ENCODE data around the gene PLA2G4B. TPM values are rescaled to one million over a fixed set of nuclear protein-coding genes. Genes with fewer than 3 reads are reported as not detected.

PLA2G4B gene
- total RNA-seq, 1 donor from 2014 or later, result 3.4 TPM

- TF ChIP-seq, protein P1, sequence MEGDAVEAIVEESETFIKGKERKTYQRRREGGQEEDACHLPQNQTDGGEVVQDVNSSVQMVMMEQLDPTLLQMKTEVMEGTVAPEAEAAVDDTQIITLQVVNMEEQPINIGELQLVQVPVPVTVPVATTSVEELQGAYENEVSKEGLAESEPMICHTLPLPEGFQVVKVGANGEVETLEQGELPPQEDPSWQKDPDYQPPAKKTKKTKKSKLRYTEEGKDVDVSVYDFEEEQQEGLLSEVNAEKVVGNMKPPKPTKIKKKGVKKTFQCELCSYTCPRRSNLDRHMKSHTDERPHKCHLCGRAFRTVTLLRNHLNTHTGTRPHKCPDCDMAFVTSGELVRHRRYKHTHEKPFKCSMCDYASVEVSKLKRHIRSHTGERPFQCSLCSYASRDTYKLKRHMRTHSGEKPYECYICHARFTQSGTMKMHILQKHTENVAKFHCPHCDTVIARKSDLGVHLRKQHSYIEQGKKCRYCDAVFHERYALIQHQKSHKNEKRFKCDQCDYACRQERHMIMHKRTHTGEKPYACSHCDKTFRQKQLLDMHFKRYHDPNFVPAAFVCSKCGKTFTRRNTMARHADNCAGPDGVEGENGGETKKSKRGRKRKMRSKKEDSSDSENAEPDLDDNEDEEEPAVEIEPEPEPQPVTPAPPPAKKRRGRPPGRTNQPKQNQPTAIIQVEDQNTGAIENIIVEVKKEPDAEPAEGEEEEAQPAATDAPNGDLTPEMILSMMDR (IDR thresholded peaks at IDR 0.05; ENCODE audit: insufficient read depth, low read length, poor library complexity, severe bottlenecking), result no peak
- no peak overlapping the region for H3K4me3 ChIP-seq (ENCODE audit: low read depth, low read length)
- no peak for DNase-seq (ENCODE audit: low read depth)
- no peaks in the 10 kb centered on the region for H3K36me3 ChIP-seq (ENCODE audit: control insufficient read depth, insufficient read depth, low read length)
- H3K27me3 ChIP-seq (ENCODE audit: control insufficient read depth, insufficient read depth, low read length), result peaks cover 15% of the 10 kb centered on the region
These were observed 46.7 kb downstream of the PLA2G4B start for GRCh38 chr15:41885321-41885720.

DNA sequence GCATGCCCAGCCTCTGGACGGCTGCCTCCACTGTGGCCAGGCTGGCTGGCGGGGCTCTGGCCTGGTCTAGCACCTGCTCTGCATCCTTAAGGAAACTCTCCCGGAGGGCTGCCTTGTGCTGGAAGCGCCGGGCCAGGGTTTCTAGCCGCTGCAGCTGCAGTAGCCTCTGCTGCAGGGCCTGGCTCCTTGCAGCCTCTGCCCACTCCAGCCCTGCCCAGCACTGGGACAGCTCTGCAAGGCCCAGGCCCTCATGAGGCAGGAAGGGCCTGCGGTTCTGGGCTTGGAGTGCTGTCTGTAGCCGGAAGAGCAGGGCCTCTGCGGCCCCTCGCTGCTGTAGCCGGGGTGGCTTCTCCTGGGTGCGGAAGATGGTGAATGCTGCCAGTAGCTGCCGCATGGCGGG is 47.2 kb downstream of the PLA2G4B start:
- Histone ChIP-seq H3K36me3 (ENCODE audit: control insufficient read depth, insufficient read depth, low read length) (no peaks in the 10 kb centered on the region), H3K4me3 (ENCODE audit: low read depth, low read length) (no peak overlapping the region), H3K27me3 (ENCODE audit: control insufficient read depth, insufficient read depth, low read length) (peaks cover 10% of the 10 kb centered on the region)
- DNase-seq (ENCODE audit: low read depth), result no peak
- TF ChIP-seq, protein P1 (IDR thresholded peaks at IDR 0.05; ENCODE audit: insufficient read depth, low read length, poor library complexity, severe bottlenecking), result no peak

GRCh38 chr15:41886741-41887140 is 48.1 kb downstream of the PLA2G4B start:
- Histone ChIP-seq H3K4me3 (ENCODE audit: low read depth, low read length) (no peak overlapping the region), H3K36me3 (ENCODE audit: control insufficient read depth, insufficient read depth, low read length) (no peaks in the 10 kb centered on the region), H3K27me3 (ENCODE audit: control insufficient read depth, insufficient read depth, low read length) (peaks cover 2% of the 10 kb centered on the region)
- no peak for DNase-seq (ENCODE audit: low read depth)
- TF ChIP-seq, protein P1 (IDR thresholded peaks at IDR 0.05; ENCODE audit: insufficient read depth, low read length, poor library complexity, severe bottlenecking), result no peak

GRCh38 chr15:41887161-41887560 is 48.5 kb downstream of the PLA2G4B start:
- TF ChIP-seq, protein P1 (IDR thresholded peaks at IDR 0.05; ENCODE audit: insufficient read depth, low read length, poor library complexity, severe bottlenecking), result no peak
- Histone ChIP-seq H3K4me3 (ENCODE audit: low read depth, low read length) (no peak overlapping the region), H3K36me3 (ENCODE audit: control insufficient read depth, insufficient read depth, low read length) (no peaks in the 10 kb centered on the region), H3K27me3 (ENCODE audit: control insufficient read depth, insufficient read depth, low read length) (peaks cover 2% of the 10 kb centered on the region)
- no peak for DNase-seq (ENCODE audit: low read depth)

GRCh38 chr15:41887893-41888292 is 49.2 kb downstream of the PLA2G4B start:
- Histone ChIP-seq H3K36me3 (ENCODE audit: control insufficient read depth, insufficient read depth, low read length) (no peaks in the 10 kb centered on the region), H3K27me3 (ENCODE audit: control insufficient read depth, insufficient read depth, low read length) (no peaks in the 10 kb centered on the region), H3K4me3 (ENCODE audit: low read depth, low read length) (no peak overlapping the region)
- TF ChIP-seq, protein P1 (IDR thresholded peaks at IDR 0.05; ENCODE audit: insufficient read depth, low read length, poor library complexity, severe bottlenecking), result no peak
- DNase-seq (ENCODE audit: low read depth), result no peak

DNA sequence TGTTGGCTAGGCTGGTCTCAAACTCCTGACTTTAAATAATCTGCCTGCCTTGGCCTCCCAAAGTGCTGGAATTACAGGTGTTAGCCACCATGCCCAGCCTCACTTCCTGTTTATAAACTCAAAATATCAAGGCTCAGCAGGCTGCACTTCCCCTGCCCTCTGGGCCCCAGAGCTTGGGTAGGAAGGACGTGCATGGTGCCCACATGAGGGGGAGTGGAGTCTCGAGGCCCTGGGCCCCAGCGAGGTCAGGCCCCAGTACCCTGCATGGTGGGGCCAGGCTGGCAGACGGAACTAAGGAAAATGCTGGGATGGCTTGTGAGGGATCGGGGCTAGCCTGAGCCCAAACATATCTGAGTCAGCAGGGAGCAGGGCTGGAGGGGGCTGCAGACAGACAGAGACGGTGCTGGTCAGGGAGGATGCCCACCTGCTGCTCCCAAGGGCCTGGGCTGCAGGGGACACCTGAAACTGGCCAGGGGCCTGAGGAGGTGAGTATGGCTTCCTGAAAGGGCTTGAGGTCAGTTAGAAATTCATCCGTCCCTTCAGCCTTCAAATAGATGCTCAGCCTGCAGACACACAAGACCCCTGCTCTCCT is 50.1 kb downstream of the PLA2G4B start:
- DNase-seq (ENCODE audit: low read depth), result no peak
- H3K27me3 ChIP-seq (ENCODE audit: control insufficient read depth, insufficient read depth, low read length), result no peaks in the 10 kb centered on the region
- TF ChIP-seq, protein P1 (IDR thresholded peaks at IDR 0.05; ENCODE audit: insufficient read depth, low read length, poor library complexity, severe bottlenecking), result no peak

More for the DNA sequence above, 50.1 kb downstream of the PLA2G4B start:
- H3K36me3 ChIP-seq (ENCODE audit: control insufficient read depth, insufficient read depth, low read length), result no peaks in the 10 kb centered on the region
- H3K4me3 ChIP-seq (ENCODE audit: low read depth, low read length), result no peak overlapping the region
